ENCODE data around the gene METTL9.
"Not testable (repeated sequence)": the region's sequence is repeated elsewhere in the genome, so short reads cannot be mapped to it uniquely, and the experiment has no call there.

METTL9 gene

GRCh38 chr16:21664801-21665492 is 65.6 kb downstream of the METTL9 start:
- Histone ChIP-seq H3K4me2 (ENCODE audit: low read length) (no peak overlapping the region), H3K4me1 (ENCODE audit: low read length) (peaks cover 19% of the 10 kb centered on the region), H3K79me2 (ENCODE audit: low read length) (no peaks in the 10 kb centered on the region), H3K27me3 (ENCODE audit: low read depth, low read length) (no peaks in the 10 kb centered on the region; the same call in 1 of the 2 replicates), H4K20me1 (ENCODE audit: insufficient read depth, low read length) (no peaks in the 10 kb centered on the region), H3K4me3 (ENCODE audit: low read length) (no peak overlapping the region), H3K9me3 (ENCODE audit: insufficient read depth, low read length) (no peaks in the 10 kb centered on the region), H3K9ac (ENCODE audit: low read length) (no peak overlapping the region), H2AFZ (ENCODE audit: low read depth, low read length) (no peak overlapping the region), H3K27ac (ENCODE audit: low read length) (no peak overlapping the region), H3K36me3 (replicated peaks; ENCODE audit: low read depth, low read length) (no peaks in the 10 kb centered on the region)
- TF ChIP-seq EZH2phosphoT487 (IDR thresholded peaks at IDR 0.05; ENCODE audit: low read depth), result no peak
- no peak for TF ChIP-seq CTCF (IDR thresholded peaks at IDR 0.05; ENCODE audit: low read depth, low read length)

- no peaks in the 10 kb centered on the region for H4K20me1 ChIP-seq (ENCODE audit: insufficient read depth, low read length)
- H3K9ac ChIP-seq (ENCODE audit: low read length), result no peak overlapping the region
- H3K4me1 ChIP-seq (ENCODE audit: low read length), result peaks cover 8% of the 10 kb centered on the region; the same call in 1 of the 2 replicates
- no peak for TF ChIP-seq CTCF (IDR thresholded peaks at IDR 0.05; ENCODE audit: low read depth, low read length)
- no peak for TF ChIP-seq EZH2phosphoT487 (IDR thresholded peaks at IDR 0.05; ENCODE audit: low read depth)
- H3K4me3 ChIP-seq (ENCODE audit: low read length), result no peak overlapping the region
- no peak overlapping the region for H3K4me2 ChIP-seq (ENCODE audit: low read length)
- H3K27me3 ChIP-seq (ENCODE audit: low read depth, low read length), result no peaks in the 10 kb centered on the region; the same call in 1 of the 2 replicates
- no peak overlapping the region for H3K27ac ChIP-seq (ENCODE audit: low read length)
- H2AFZ ChIP-seq (ENCODE audit: low read depth, low read length), result no peak overlapping the region
- H3K36me3 ChIP-seq (replicated peaks; ENCODE audit: low read depth, low read length), result no peaks in the 10 kb centered on the region
- no peaks in the 10 kb centered on the region for H3K9me3 ChIP-seq (ENCODE audit: insufficient read depth, low read length)
- H3K79me2 ChIP-seq (ENCODE audit: low read length), result no peaks in the 10 kb centered on the region
Observed at GRCh38 chr16:21666772-21667171, 67.4 kb downstream of the METTL9 start.

- Histone ChIP-seq H3K4me2 (ENCODE audit: low read length) (no peak overlapping the region), H3K9me3 (ENCODE audit: insufficient read depth, low read length) (no peaks in the 10 kb centered on the region), H3K9ac (ENCODE audit: low read length) (no peak overlapping the region), H3K36me3 (replicated peaks; ENCODE audit: low read depth, low read length) (no peaks in the 10 kb centered on the region), H2AFZ (ENCODE audit: low read depth, low read length) (no peak overlapping the region), H3K79me2 (ENCODE audit: low read length) (no peaks in the 10 kb centered on the region), H3K4me3 (ENCODE audit: low read length) (no peak overlapping the region), H3K27me3 (ENCODE audit: low read depth, low read length) (no peaks in the 10 kb centered on the region; the same call in 1 of the 2 replicates), H3K4me1 (ENCODE audit: low read length) (peaks cover 8% of the 10 kb centered on the region; the same call in 1 of the 2 replicates), H4K20me1 (ENCODE audit: insufficient read depth, low read length) (no peaks in the 10 kb centered on the region), H3K27ac (ENCODE audit: low read length) (no peak overlapping the region)
- TF ChIP-seq EZH2phosphoT487 (IDR thresholded peaks at IDR 0.05; ENCODE audit: low read depth) (no peak), CTCF (IDR thresholded peaks at IDR 0.05; ENCODE audit: low read depth, low read length) (no peak)
Observed at GRCh38 chr16:21667575-21667974, 68.2 kb downstream of the METTL9 start.

- no peak for TF ChIP-seq CTCF (IDR thresholded peaks at IDR 0.05; ENCODE audit: low read depth, low read length)
- TF ChIP-seq EZH2phosphoT487 (IDR thresholded peaks at IDR 0.05; ENCODE audit: low read depth), result no peak
- peaks cover 10% of the 10 kb centered on the region for H3K27me3 ChIP-seq (ENCODE audit: low read depth, low read length)
- H3K9ac ChIP-seq (ENCODE audit: low read length), result no peak overlapping the region
- no peak overlapping the region for H3K27ac ChIP-seq (ENCODE audit: low read length)
- H3K4me1 ChIP-seq (ENCODE audit: low read length), result no peaks in the 10 kb centered on the region
- H3K4me3 ChIP-seq (ENCODE audit: low read length), result no peak overlapping the region
- no peaks in the 10 kb centered on the region for H4K20me1 ChIP-seq (ENCODE audit: insufficient read depth, low read length)
- H3K36me3 ChIP-seq (replicated peaks; ENCODE audit: low read depth, low read length), result no peaks in the 10 kb centered on the region
- peaks cover 6% of the 10 kb centered on the region; the same call in 1 of the 2 replicates for H3K9me3 ChIP-seq (ENCODE audit: insufficient read depth, low read length)
- no peak overlapping the region for H2AFZ ChIP-seq (ENCODE audit: low read depth, low read length)
- H3K79me2 ChIP-seq (ENCODE audit: low read length), result no peaks in the 10 kb centered on the region
- H3K4me2 ChIP-seq (ENCODE audit: low read length), result no peak overlapping the region
Observed at GRCh38 chr16:21673469-21673868, 74.1 kb downstream of the METTL9 start.

- not testable (repeated sequence) for H3K9ac ChIP-seq (ENCODE audit: low read length); H3K79me2 ChIP-seq (ENCODE audit: low read length); H3K9me3 ChIP-seq (ENCODE audit: insufficient read depth, low read length); H3K4me1 ChIP-seq (ENCODE audit: low read length); H3K4me3 ChIP-seq (ENCODE audit: low read length); H3K4me2 ChIP-seq (ENCODE audit: low read length); H3K36me3 ChIP-seq (replicated peaks; ENCODE audit: low read depth, low read length); H2AFZ ChIP-seq (ENCODE audit: low read depth, low read length); H4K20me1 ChIP-seq (ENCODE audit: insufficient read depth, low read length); H3K27ac ChIP-seq (ENCODE audit: low read length)
- peaks cover 15% of the 10 kb centered on the region for H3K27me3 ChIP-seq (ENCODE audit: low read depth, low read length)
Observed at GRCh38 chr16:21674456-21674855, 75.1 kb downstream of the METTL9 start.

- peaks cover 18% of the 10 kb centered on the region for H3K27me3 ChIP-seq (ENCODE audit: low read depth, low read length)
- H2AFZ ChIP-seq (ENCODE audit: low read depth, low read length); H3K9me3 ChIP-seq (ENCODE audit: insufficient read depth, low read length); H4K20me1 ChIP-seq (ENCODE audit: insufficient read depth, low read length); H3K4me3 ChIP-seq (ENCODE audit: low read length); H3K9ac ChIP-seq (ENCODE audit: low read length); H3K36me3 ChIP-seq (replicated peaks; ENCODE audit: low read depth, low read length); H3K4me1 ChIP-seq (ENCODE audit: low read length); H3K4me2 ChIP-seq (ENCODE audit: low read length); H3K79me2 ChIP-seq (ENCODE audit: low read length); H3K27ac ChIP-seq (ENCODE audit: low read length): not testable (repeated sequence)
Observed at GRCh38 chr16:21680714-21681113, 81.3 kb downstream of the METTL9 start.
